H9 (cell line): ENCODE data around the gene TMEM161B. TPM values are rescaled to one million over a fixed set of nuclear protein-coding genes. Genes with fewer than 3 reads are reported as not detected.
A peak's percentile ranks its signal among the peaks of the same experiment; 100 is the strongest.

Experiments
- DNase-seq: peaks from one replicate; pipeline ENCODE4 v3.0.0-alpha.2; 2017
- H2AFZ ChIP-seq: one replicate; pipeline ENCODE4 v1.6.1; 2013; ENCODE audit warnings: mild to moderate bottlenecking, low read length, control low read depth, moderate library complexity
- H2AK5ac ChIP-seq: 2 replicates; pipeline ENCODE4 v1.6.1; 2013; ENCODE audit warnings: low read length, control low read depth, mixed read lengths; ENCODE audit not compliant: insufficient read length
- H2BK120ac ChIP-seq: one replicate; pipeline ENCODE4 v1.6.1; 2013; ENCODE audit warnings: low read depth, mild to moderate bottlenecking, low read length, control low read depth, inconsistent platforms; ENCODE audit not compliant: poor library complexity, severe bottlenecking
- H2BK12ac ChIP-seq: 2 replicates; pipeline ENCODE4 v1.6.1; 2013; ENCODE audit warnings: low read length, control low read depth, mixed read lengths, low read depth; ENCODE audit not compliant: insufficient read length
- H2BK15ac ChIP-seq: 2 replicates; pipeline ENCODE4 v1.6.1; 2013; ENCODE audit warnings: low read depth, low read length, control low read depth
- H2BK20ac ChIP-seq: one replicate; pipeline ENCODE4 v1.6.1; 2013; ENCODE audit warnings: low read depth, mild to moderate bottlenecking, low read length, control low read depth, inconsistent platforms; ENCODE audit not compliant: poor library complexity, severe bottlenecking
- H2BK5ac ChIP-seq: 2 replicates; pipeline ENCODE4 v1.6.1; 2013; ENCODE audit warnings: low read length, control low read depth, mixed read lengths; ENCODE audit not compliant: insufficient read length
- H3K14ac ChIP-seq: 2 replicates; pipeline ENCODE4 v1.6.1; 2013; ENCODE audit warnings: low read length, control low read depth; ENCODE audit not compliant: insufficient read depth
- H3K18ac ChIP-seq: 2 replicates; pipeline ENCODE4 v1.6.1; 2013; ENCODE audit warnings: low read depth, mild to moderate bottlenecking, mixed read lengths, low read length, control low read depth; ENCODE audit not compliant: insufficient read length
- H3K23ac ChIP-seq: 2 replicates; pipeline ENCODE4 v1.6.1; 2013; ENCODE audit warnings: low read length, control low read depth, mixed read lengths, low read depth; ENCODE audit not compliant: insufficient read length
- H3K23me2 ChIP-seq: 2 replicates; pipeline ENCODE4 v1.6.1; 2013; ENCODE audit warnings: low read depth, mild to moderate bottlenecking, mixed read lengths, low read length, control low read depth; ENCODE audit not compliant: insufficient read length, poor library complexity, severe bottlenecking
- H3K27ac ChIP-seq: 2 replicates; pipeline ENCODE4 v1.5.1; 2013; ENCODE audit warnings: low read length, control low read depth, mixed read lengths, low read depth; ENCODE audit not compliant: insufficient read length
- H3K27me3 ChIP-seq: 2 replicates; pipeline ENCODE4 v1.6.1; 2013; ENCODE audit warnings: low read length, control low read depth, inconsistent platforms; ENCODE audit not compliant: insufficient read depth
- H3K4ac ChIP-seq: 2 replicates; pipeline ENCODE4 v1.6.1; 2013; ENCODE audit warnings: low read depth, mild to moderate bottlenecking, control low read depth, inconsistent platforms, low read length, moderate library complexity
- H3K4me1 ChIP-seq: 2 replicates; pipeline ENCODE4 v1.6.1; 2013; ENCODE audit warnings: low read length, control low read depth, inconsistent platforms; ENCODE audit not compliant: insufficient read depth
- H3K4me2 ChIP-seq: 2 replicates; pipeline ENCODE4 v1.6.1; 2013; ENCODE audit warnings: low read length, control low read depth, mixed read lengths; ENCODE audit not compliant: insufficient read length, insufficient read depth
- H3K56ac ChIP-seq: 2 replicates; pipeline ENCODE4 v1.6.1; 2013; ENCODE audit warnings: low read depth, mild to moderate bottlenecking, mixed read lengths, low read length, control low read depth; ENCODE audit not compliant: insufficient read length
- H3K79me1 ChIP-seq: 2 replicates; pipeline ENCODE4 v1.6.1; 2013; ENCODE audit warnings: low read depth, mild to moderate bottlenecking, moderate library complexity, low read length, control low read depth, inconsistent platforms; ENCODE audit not compliant: insufficient read depth, poor library complexity, severe bottlenecking
- H3K79me2 ChIP-seq: 2 replicates; pipeline ENCODE4 v1.6.1; 2013; ENCODE audit warnings: low read length, control low read depth, inconsistent platforms; ENCODE audit not compliant: insufficient read depth
- H3K9ac ChIP-seq: 2 replicates; pipeline ENCODE4 v1.6.1; 2013; ENCODE audit warnings: low read length, control low read depth, mixed read lengths; ENCODE audit not compliant: insufficient read length; ENCODE audit errors: extremely low read depth
- H3K9me3 ChIP-seq: one replicate; pipeline ENCODE4 v1.6.1; 2013; ENCODE audit warnings: low read depth, low read length, inconsistent platforms; ENCODE audit not compliant: control insufficient read depth
- H3T11ph ChIP-seq: one replicate; pipeline ENCODE4 v1.6.1; 2013; ENCODE audit warnings: mild to moderate bottlenecking, low read length, control low read depth, inconsistent platforms
- H4K20me1 ChIP-seq: one replicate; pipeline ENCODE4 v1.6.1; 2013; ENCODE audit not compliant: control insufficient read depth, insufficient read length, insufficient read depth
- H4K5ac ChIP-seq: 2 replicates; pipeline ENCODE4 v1.6.1; 2013; ENCODE audit warnings: low read depth, mild to moderate bottlenecking, mixed read lengths, low read length, control low read depth; ENCODE audit not compliant: insufficient read length
- H4K8ac ChIP-seq: replicated peaks from 2 replicates; pipeline ENCODE4 v1.6.1; 2013; ENCODE audit warnings: low read length, control low read depth, mixed read lengths, low read depth; ENCODE audit not compliant: insufficient read length
- H4K91ac ChIP-seq: 2 replicates; pipeline ENCODE4 v1.6.1; 2013; ENCODE audit warnings: low read depth, mild to moderate bottlenecking, moderate library complexity, mixed read lengths, low read length, control low read depth; ENCODE audit not compliant: insufficient read length
- H3K27ac Mint-ChIP-seq, 3 experiments: 2 replicates in 2 of 3; 3 replicates in 1 of 3; pipeline ENCODE4 v1.8.0; 2020 to 2021; ENCODE audit warnings: mixed read lengths in 3 of 3, mild to moderate bottlenecking in 1 of 3, moderate library complexity in 1 of 3
- H3K27me3 Mint-ChIP-seq: 2 replicates; pipeline ENCODE4 v1.8.0; 2021; ENCODE audit warnings: low read depth, mild to moderate bottlenecking, moderate library complexity, mixed read lengths
- H3K36me3 Mint-ChIP-seq, 3 experiments: 2 replicates in 2 of 3; 3 replicates in 1 of 3; pipeline ENCODE4 v1.8.0; 2020 to 2021; ENCODE audit warnings: low read depth in 3 of 3, mixed read lengths in 3 of 3; ENCODE audit not compliant: insufficient read depth in 1 of 3
- H3K4me1 Mint-ChIP-seq, 2 experiments: 2 replicates each; pipeline ENCODE4 v1.8.0; 2020; ENCODE audit warnings: mixed read lengths in 2 of 2
- H3K4me3 Mint-ChIP-seq, 2 experiments: 2 replicates in 1 of 2; 3 replicates in 1 of 2; pipeline ENCODE4 v1.8.0; 2020 to 2021; ENCODE audit warnings: mild to moderate bottlenecking in 2 of 2, mixed read lengths in 2 of 2, moderate library complexity in 1 of 2
- H3K9me3 Mint-ChIP-seq, 2 experiments: 2 replicates in 1 of 2; 3 replicates in 1 of 2; pipeline ENCODE4 v1.8.0; 2020; ENCODE audit warnings: mild to moderate bottlenecking in 2 of 2, mixed read lengths in 2 of 2, moderate library complexity in 1 of 2
- CTCF ChIP-seq: fragments of 200-600 bp; sonication (generic); conservative IDR thresholded peaks from 3 replicates; pipeline ENCODE4 v1.8.0; 2021; ENCODE audit warnings: antibody characterized with exemption, mild to moderate bottlenecking
- WGBS: extraction: QIAGEN DNeasy Blood & Tissue Kit; methylation state at CpG from one replicate; pipeline ENCODE4 v1.1.7; 2013; ENCODE audit warnings: missing lambda C conversion rate, low lambda C conversion rate, mixed read lengths; ENCODE audit not compliant: insufficient read length; ENCODE audit errors: extremely low coverage; 5-methylcytosine and 5-hydroxymethylcytosine counted together
- total RNA-seq: library from RNA; stranded (reverse); gene quantifications from 2 replicates; pipeline ENCODE4 v1.2.1, GENCODE V29; 2021

TMEM161B gene
- total RNA-seq, 1 experiment from 2014 or later, result 17.9 TPM

- Histone ChIP-seq H3K4me1 (peaks cover 4% of the 10 kb centered on the region; the same call in 1 of the 2 replicates), H2BK120ac (no peak overlapping the region), H3K27me3 (peaks cover 47% of the 10 kb centered on the region), H3K79me1 (no peaks in the 10 kb centered on the region), H2BK20ac (no peak overlapping the region), H2AFZ (no peak overlapping the region), H4K20me1 (no peaks in the 10 kb centered on the region), H2BK5ac (no peak overlapping the region), H3T11ph (no peak overlapping the region), H3K4me2 (peak overlapping the region; percentile 62), H3K27ac (no peak overlapping the region), H3K14ac (no peak overlapping the region), H2BK12ac (no peak overlapping the region), H2AK5ac (no peak overlapping the region), H3K23me2 (peaks cover 22% of the 10 kb centered on the region), H4K5ac (no peak overlapping the region), H4K8ac (no peak overlapping the region), H2BK15ac (no peak overlapping the region), H3K18ac (no peak overlapping the region), H3K4ac (no peak overlapping the region), H3K79me2 (no peaks in the 10 kb centered on the region), H4K91ac (no peak overlapping the region), H3K23ac (no peak overlapping the region), H3K9me3 (no peaks in the 10 kb centered on the region), H3K56ac (no peak overlapping the region), H3K9ac (no peak overlapping the region)
- Mint-ChIP-seq H3K4me1 (peaks cover 0 to 23% of the 10 kb centered on the region in 2 experiments; a peak in 3 of 4 replicates), H3K4me3 (peak overlapping the region; percentile 36 to 73), H3K27me3 (peaks cover 14% of the 10 kb centered on the region), H3K27ac (no peak overlapping the region), H3K36me3 (no peaks in the 10 kb centered on the region), H3K9me3 (no peaks in the 10 kb centered on the region; a peak in 2 of 5 replicates)
- no peak for TF ChIP-seq CTCF
- DNase-seq, result no peak
- WGBS, result no CpG with 5 or more reads among the region's 16 CpGs
These were observed 123.4 kb downstream of the TMEM161B start for GRCh38 chr5:88145221-88145610.
